Measurements from ENCODE around the gene CD19. TPM values are rescaled to one million over a fixed set of nuclear protein-coding genes. Genes with fewer than 3 reads are reported as not detected.

Gene CD19
- total and polyA plus RNA-seq, 2 of the 8 experiments (the other 6 are each of a cell fraction or from before 2014, with no cell fraction given) = 0.57 to 0.65 TPM

DNA sequence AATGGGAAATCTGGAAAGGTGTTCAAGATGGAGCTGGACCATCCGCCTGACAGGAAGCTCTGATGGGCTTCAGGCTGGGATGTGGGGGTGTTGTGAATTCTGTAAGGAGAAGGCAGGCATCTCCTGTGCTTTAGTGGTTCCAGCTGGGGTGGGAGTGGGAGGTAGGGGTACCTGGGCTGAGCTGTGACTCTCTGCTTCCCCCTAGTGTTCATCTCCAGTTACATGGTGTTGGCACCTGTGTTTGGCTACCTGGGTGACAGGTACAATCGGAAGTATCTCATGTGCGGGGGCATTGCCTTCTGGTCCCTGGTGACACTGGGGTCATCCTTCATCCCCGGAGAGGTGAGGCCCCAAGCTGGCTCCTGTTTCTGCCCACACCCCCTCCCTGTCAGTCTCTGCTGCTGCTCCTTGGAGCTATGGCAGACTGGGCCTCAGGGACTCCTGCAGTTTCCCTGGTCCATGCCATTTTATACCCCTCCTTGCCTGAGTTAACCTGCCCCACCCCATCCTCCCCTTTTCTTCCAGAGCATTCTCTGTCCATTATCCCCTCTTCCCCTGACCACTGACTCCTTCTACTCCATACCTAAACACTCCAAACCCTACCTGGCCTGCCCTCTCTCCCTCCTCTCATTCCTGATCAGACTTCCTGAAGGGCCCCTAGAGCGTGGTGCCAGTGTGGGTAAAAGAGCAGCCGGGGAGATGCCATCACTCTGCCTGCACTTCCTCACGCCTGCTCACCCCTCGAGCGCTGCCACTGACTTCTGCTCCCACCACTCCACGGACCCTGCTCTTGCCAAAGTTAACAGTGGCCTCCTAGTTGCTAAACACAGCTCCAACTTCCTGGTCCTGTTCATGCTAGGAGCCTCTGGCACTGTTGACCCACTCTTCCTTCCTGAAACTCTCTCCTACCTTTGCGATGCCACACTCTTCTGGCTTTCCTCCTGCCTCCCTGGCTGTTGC is 46.2 kb downstream of the CD19 start (continued):
- TF ChIP-seq HDAC2 (IDR thresholded peaks at IDR 0.05; ENCODE audit: borderline replicate concordance in 1 of 2, low read depth in 2 of 2, low read length in 2 of 2) (no peak), SIRT6 (IDR thresholded peaks at IDR 0.05; ENCODE audit: low read length) (no peak), JUN (IDR thresholded peaks at IDR 0.05; ENCODE audit: low read depth, low read length) (no peak), GTF2F1 (IDR thresholded peaks at IDR 0.05; ENCODE audit: borderline replicate concordance, low read depth, low read length) (no peak), POLR2A (IDR thresholded peaks at IDR 0.05; ENCODE audit: control extremely low read depth in 1 of 2, low read depth in 2 of 2, low read length in 2 of 2) (no peak), ASH2L (IDR thresholded peaks at IDR 0.05; ENCODE audit: low read length) (no peak)

Measured in H1 (cell line).